A549 (cell line): ENCODE data around the gene ABCD2.

Experiments used
- CTCF ChIP-seq: fragments of >200 bp; sonication (Bioruptor Twin); formaldehyde crosslinking; IDR thresholded peaks from 3 replicates; pipeline ENCODE4 v1.5.1; 2016
- HEYL ChIP-seq: fragments of 250-450 bp; sonication (Bioruptor Pico); IDR thresholded peaks from 2 replicates; pipeline ENCODE4 v1.8.0; 2021; ENCODE audit warnings: mild to moderate bottlenecking, moderate library complexity
- KDM1A ChIP-seq: fragments of 200-600 bp; sonication (generic); IDR thresholded peaks from 2 replicates; pipeline ENCODE4 v1.6.1; 2016; ENCODE audit warnings: low read depth, mild to moderate bottlenecking
- POLR2A ChIP-seq: IDR thresholded peaks from 2 replicates; pipeline ENCODE4 v1.6.1; 2012; ENCODE audit warnings: mild to moderate bottlenecking, low read length
- RCOR1 ChIP-seq: fragments of 150-350 bp; IDR thresholded peaks from 2 replicates; pipeline ENCODE4 v1.6.1; 2014; ENCODE audit warnings: antibody characterized with exemption, low read length, low read depth

- TF ChIP-seq CTCF = no peak
- TF ChIP-seq RCOR1 = no peak
- no peak for TF ChIP-seq HEYL (CRISPR knock-in tag)
- TF ChIP-seq KDM1A = no peak
- TF ChIP-seq POLR2A = no peak
These were observed 7.8 kb downstream of the ABCD2 start for GRCh38 chr12:39611818-39612217.
